GM21528 (cell line): ENCODE results near the gene TMEM185A.
"Not testable (repeated sequence)": the region's sequence is repeated elsewhere in the genome, so short reads cannot be mapped to it uniquely, and the experiment has no call there.

Experiments
- ATAC-seq: cut with Tn5 transposase; IDR thresholded peaks from one replicate; pipeline ENCODE4 v1.9.1; 2021; ENCODE audit warnings: mild to moderate bottlenecking, moderate library complexity; ENCODE audit not compliant: unreplicated experiment, low FRiP score

The TMEM185A gene

GRCh38 chrX:149631234-149632165 lies at the start of gene TMEM185A:
Gene TMEM185A, minus strand, starts transcription at chrX:149631792. Its CDS starts 212 bp downstream, at chrX:149631580.
- ATAC-seq = peak; percentile 89

DNA sequence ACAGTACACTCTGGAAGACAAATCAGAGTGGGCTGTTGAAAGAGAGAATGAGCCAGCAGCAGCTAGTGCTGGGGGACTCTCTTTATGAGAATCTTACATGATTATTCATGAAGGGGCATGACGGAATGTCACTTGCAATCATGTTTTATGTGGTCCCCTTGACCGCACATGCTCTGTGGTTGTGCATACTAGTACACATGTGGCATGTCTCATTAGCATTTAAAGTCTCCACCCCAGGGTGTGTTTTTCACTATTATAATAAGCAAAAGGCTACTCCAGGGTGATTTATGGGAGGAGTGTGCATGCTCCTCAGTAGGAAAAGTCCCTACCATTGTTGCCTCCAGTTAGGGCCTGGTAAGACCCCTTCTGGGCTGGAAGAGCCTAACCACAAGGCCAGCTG lies 49.6 kb upstream of the TMEM185A start:
- no peak for ATAC-seq

DNA sequence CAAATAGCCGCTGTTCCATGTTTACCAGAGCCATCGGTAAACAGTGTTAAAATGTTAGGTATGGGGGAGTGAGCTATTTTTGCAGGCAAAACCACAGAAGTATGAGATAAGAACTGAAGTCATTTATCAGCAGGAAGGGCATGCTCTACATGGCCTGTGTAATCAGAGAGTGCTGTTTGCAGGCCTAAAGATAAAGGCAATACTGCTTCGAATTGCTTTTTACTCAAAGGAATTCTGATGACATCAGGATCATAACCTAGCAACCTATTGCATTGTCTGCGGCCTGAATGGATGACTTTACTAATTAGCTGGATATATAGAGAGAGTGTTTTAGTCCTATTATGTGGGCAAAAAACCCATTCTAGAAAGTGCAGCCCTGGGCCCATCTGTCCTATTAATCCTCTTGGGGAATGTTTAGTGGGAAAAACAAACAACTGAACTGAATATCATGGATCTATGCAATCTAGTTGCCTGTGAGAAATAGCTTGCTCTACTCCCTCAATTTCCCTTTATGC lies 47.6 kb upstream of the TMEM185A start:
- not testable (repeated sequence) for ATAC-seq

DNA sequence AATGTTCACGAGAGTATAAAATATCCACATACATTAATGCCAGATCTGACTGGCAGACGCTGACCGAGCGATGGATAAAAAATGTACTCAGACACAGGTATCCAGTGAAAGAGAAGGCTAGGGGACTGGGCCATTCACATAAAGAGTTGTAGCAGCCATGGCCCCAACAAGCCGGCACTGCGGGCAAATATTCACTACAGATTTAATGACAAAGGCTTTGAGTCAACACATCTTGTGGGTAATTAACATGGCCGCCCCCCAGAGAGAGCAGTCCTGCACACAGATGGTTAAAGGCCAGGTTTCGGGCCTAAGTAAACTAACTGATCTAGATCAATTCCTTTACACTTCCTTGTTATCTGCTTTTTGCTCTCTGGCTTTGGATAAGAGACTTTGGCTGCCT lies 44.0 kb upstream of the TMEM185A start:
- not testable (repeated sequence) for ATAC-seq

DNA sequence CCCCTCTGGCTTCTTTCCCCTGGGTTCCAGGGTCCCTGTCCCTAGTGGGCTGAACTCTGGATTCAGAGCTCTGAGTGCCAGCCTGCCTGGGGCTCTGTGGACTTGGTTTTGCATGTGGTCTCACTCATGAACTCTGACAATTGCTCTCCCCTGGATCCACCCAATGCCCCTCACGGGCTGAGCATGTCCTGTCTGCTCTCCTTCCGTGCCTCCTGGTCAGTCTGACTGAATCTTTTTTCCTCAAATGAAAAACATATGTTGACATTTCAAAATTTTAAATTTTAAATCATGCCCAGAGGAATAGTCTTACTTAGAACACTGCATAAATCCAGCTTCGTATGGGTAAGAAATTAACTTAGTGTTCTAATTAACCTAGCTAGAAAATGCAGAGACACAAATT lies 43.5 kb upstream of the TMEM185A start:
- not testable (repeated sequence) for ATAC-seq

GRCh38 chrX:149660613-149661012 lies 29.0 kb upstream of the TMEM185A start:
- ATAC-seq = not testable (repeated sequence)

GRCh38 chrX:149656260-149656884 lies 24.8 kb upstream of the TMEM185A start:
- not testable (repeated sequence) for ATAC-seq

DNA sequence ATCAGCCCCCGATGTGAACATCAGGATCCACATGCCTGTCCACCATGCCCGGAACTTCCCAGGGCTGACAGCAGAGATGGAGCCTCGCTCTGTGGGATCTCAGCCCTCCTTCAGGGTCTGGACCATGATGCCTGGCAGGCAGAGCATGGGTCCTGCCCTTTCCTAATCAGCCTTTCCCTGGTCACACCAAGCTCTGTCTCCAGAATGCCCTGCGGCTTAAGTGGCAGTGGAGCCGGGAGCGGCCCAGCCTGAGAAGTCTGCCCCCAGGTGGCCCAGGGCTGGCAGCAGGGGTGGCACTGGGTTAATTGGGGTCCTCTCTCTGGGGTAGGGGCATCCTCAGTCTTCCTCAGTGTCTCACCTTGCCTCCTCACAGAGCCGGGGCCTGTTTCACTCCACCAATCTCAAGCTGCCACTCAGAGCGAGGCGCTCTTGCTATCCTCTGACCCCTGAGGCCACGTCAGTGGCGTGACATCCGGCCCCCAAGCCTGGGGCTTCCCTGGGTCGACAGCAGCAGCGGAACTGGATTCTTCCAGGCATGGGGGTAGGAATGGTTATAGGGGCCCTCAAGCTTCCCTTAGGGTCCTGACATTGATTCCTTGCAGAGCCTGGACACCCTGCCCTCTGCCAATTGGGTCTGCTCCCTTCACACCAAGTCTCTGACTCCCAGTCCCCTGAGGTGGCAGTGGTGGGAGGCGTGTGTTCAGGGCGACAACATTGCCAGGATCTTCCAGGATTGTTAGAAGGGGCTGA lies 20.8 kb upstream of the TMEM185A start:
- no peak for ATAC-seq

- no peak for ATAC-seq
Observed at GRCh38 chrX:149650162-149650561, 18.6 kb upstream of the TMEM185A start.

DNA sequence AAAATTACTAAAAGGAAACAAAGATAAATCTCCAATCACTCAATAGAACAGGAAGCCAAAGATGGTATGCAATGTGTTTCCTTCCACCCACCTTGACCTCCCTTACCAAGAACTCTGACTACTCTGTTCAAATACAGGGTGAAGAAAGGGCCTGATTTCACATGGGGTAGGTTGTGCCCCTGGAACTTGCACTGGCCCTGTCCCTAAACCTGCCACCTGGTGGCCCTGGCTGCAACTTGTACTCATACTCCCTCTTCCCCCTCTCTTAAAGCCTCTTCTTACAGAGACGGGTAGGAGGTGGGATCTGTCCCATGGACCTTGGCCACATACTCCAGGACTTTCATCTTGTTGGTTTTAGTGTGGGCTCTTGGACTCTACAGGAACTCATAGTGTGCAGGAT lies 17.3 kb upstream of the TMEM185A start:
- ATAC-seq = no peak

- no peak for ATAC-seq
Observed at GRCh38 chrX:149647505-149647904, 15.9 kb upstream of the TMEM185A start.

GRCh38 chrX:149643496-149643895 lies 11.9 kb upstream of the TMEM185A start:
- no peak for ATAC-seq

DNA sequence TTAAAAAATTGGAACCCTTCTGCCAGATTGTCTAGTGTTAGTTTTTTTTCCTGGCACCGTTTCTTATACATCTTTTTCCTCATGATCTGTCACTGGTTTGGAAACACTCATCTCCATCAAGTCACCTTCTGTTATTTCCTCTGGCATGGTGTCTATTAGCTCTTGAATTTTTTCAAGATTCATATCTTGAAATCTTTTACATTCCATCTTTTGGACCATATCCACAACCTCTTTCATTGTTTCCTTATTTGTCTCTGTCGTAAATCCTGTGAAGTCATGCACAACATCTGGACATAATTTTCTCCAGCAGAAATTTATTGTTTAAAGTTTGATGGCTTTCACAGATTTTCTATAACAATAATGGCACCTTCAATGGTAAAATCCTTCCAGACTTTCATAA lies 10.2 kb upstream of the TMEM185A start:
- ATAC-seq = no peak

DNA sequence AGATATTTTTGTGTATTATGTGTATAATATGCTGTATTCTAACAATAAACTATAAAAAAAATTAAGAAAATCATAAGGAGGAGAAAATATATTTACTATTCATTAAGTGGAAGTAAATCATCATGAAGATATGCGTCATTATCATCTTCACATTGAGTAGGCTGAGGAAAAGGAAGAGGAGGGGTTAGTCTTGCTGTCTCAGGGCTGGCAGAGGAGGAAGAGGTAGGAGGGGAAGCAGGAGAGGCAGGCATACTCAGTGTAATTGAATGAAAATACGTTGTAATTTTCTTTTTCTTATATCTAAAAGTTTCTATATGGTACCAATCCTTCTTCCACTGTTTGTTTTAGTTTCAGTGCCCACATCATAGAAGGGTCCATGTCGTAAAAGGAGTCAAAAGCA lies 9.8 kb upstream of the TMEM185A start:
- no peak for ATAC-seq

DNA sequence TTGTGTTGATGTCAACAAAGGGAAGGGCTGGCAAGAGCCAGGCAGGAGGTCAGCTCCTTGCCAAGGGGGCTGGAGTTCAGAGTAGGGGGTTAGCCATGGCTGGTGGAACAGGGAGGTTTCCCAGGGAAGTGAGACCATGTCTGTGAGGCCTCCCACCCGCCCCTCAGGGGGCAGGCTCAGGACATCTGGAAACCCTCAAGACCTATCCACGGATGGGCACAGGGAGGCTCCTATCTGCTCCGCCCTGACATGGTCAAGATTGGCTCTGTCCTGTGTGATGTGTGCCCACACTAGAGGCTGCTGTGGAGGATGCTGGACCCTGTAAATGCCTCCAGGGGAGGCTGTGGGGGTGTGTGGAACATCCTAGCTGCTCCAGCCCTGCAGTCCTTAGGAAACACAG lies 8.0 kb upstream of the TMEM185A start:
- ATAC-seq = no peak

GRCh38 chrX:149638860-149639259 lies 7.3 kb upstream of the TMEM185A start:
- ATAC-seq = no peak

DNA sequence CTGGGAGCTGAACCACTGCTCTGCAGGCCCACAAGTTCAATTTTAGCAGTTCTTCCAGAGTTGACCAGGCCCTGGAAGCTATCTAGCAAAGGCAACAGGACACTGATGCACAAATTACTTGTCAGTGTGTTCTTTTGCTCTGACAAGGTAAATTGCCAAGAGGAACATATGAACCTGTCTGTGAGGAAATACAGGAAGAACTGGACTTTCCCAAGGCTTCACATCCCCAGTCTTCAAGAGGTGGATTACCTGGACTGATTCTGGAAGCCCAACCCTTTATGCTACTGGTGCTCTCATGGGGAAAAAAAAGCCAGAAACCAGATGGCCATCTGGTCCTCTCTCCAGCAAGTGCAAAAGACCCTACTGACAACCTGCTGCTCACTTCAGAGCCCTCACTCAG lies 1.9 kb upstream of the TMEM185A start:
- no peak for ATAC-seq

- ATAC-seq = no peak
Observed at GRCh38 chrX:149630681-149631233, 835 bp downstream of the TMEM185A start.

DNA sequence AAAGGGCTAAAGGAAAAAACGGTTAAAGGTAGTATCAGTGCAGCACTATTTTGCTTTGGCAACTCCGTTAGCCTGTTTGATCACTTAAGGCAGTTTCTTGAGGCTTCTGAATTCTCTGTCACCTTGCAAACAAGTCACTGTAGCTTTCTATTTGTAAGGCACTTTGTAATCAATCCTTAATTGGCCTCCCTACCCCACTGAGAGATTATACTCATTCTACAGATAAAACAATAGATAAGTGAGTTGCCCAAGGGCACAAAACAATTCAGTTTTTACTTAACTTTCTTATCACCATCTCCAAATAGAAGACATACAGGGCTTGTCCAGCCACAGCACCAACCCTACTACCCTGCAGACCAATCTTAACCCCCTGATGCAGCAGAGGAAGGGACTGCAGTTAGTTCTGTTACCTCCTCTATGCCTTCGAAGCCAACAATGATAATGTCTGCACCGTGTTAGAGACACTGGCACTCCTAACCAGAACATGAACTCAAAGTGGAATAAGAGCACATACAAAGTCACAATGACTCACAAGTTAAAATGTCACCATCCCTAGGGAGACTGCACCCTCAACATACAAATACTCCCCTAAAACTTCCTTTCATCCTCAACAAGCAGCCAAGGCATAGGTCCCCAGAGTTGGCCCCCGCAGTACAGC lies 1.7 kb downstream of the TMEM185A start:
- ATAC-seq = no peak

DNA sequence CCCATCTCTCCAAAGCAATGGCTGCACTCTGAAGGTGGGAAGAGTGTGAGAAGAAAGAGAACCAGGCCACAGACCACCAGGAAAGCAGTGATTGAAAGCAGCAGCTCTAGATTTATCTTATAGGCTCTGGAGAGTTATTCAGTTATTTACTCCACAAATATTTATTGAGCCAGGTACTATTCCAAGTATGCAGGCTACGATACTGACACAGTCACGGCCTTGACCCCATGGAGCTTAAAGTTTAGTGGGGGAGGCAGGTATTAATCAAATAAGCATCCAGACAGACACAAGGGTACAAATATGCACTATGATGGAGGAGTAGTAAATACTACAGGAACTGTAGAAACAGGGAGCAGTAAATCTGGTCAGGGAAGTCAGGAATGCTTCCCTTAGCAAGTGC lies 2.8 kb downstream of the TMEM185A start:
- no peak for ATAC-seq
